H1 (cell line): Measurements from ENCODE around the gene MYO16. TPM values are rescaled to one million over a fixed set of nuclear protein-coding genes. Genes with fewer than 3 reads are reported as not detected.

Source experiments
- CTCF ChIA-PET: fragments of 300-600 bp; sonication (Branson Sonifier 250); formaldehyde crosslinking; loops from one replicate; lab custom pipeline; 2021; ENCODE audit not compliant: partially characterized antibody; lab: Charles Lee
- POLR2A ChIA-PET: fragments of 300-600 bp; sonication (Branson Sonifier 250); formaldehyde crosslinking; loops from one replicate; lab custom pipeline; 2021; ENCODE audit warnings: inconsistent platforms; ENCODE audit not compliant: partially characterized antibody; lab: Charles Lee
- DNase-seq, 2 experiments: peaks; one replicate each; pipeline versions ENCODE4 v3.0.0 to v3.0.0-alpha.2; 2010 to 2022; ENCODE audit warnings: low spot score in 2 of 2, low read depth in 1 of 2, mixed read lengths in 1 of 2
- FAIRE-seq: peaks from 2 replicates; lab custom pipeline; 2011; peaks lifted over from hg19 to GRCh38; lab: Jason Lieb, UNC
- H2AFZ ChIP-seq: 2 replicates; pipeline ENCODE4 v1.8.1; 2012; ENCODE audit warnings: low read length, inconsistent platforms
- H2AK5ac ChIP-seq: 2 replicates; pipeline ENCODE4 v1.6.1; 2013; ENCODE audit warnings: low read depth, low read length
- H2BK120ac ChIP-seq: replicated peaks from 2 replicates; pipeline ENCODE3; 2013; ENCODE audit warnings: low read depth, low read length, inconsistent platforms
- H2BK12ac ChIP-seq: 2 replicates; pipeline ENCODE4 v1.6.1; 2013; ENCODE audit warnings: low read depth, low read length
- H2BK15ac ChIP-seq: 2 replicates; pipeline ENCODE4 v1.6.1; 2013; ENCODE audit warnings: low read length
- H2BK20ac ChIP-seq: 2 replicates; pipeline ENCODE4 v1.6.1; 2013; ENCODE audit warnings: low read length
- H2BK5ac ChIP-seq: 2 replicates; pipeline ENCODE4 v1.6.1; 2013; ENCODE audit warnings: low read depth, low read length
- H3K14ac ChIP-seq: 2 replicates; pipeline ENCODE4 v1.6.1; 2013; ENCODE audit warnings: inconsistent platforms; ENCODE audit not compliant: insufficient read length
- H3K18ac ChIP-seq: 2 replicates; pipeline ENCODE4 v1.6.1; 2013; ENCODE audit warnings: low read length; ENCODE audit errors: extremely low read depth
- H3K23ac ChIP-seq: 2 replicates; pipeline ENCODE4 v1.6.1; 2013; ENCODE audit warnings: inconsistent platforms; ENCODE audit not compliant: insufficient read length
- H3K23me2 ChIP-seq: 2 replicates; pipeline ENCODE4 v1.6.1; 2013; ENCODE audit warnings: low read depth, low read length
- H3K27ac ChIP-seq: 2 replicates; pipeline ENCODE4 v1.6.1; 2011; ENCODE audit warnings: low read depth, low read length, inconsistent platforms
- H3K27me3 ChIP-seq, 4 experiments: replicated peaks in 1 of 4; 1 replicate in 1 of 4; 2 replicates in 3 of 4; pipeline versions ENCODE4 v1.6.1 to v1.8.1; 2011 to 2013; ENCODE audit warnings: low read length in 3 of 4, mild to moderate bottlenecking in 3 of 4, inconsistent platforms in 2 of 4, mixed read lengths in 2 of 4, moderate library complexity in 1 of 4; ENCODE audit not compliant: control insufficient read depth in 3 of 4, insufficient read depth in 3 of 4; ENCODE audit errors: extremely low read depth in 1 of 4
- H3K36me3 ChIP-seq, 4 experiments: 2 replicates each; pipeline versions ENCODE4 v1.6.1 to v1.8.1; 2011 to 2013; ENCODE audit warnings: mild to moderate bottlenecking in 4 of 4, low read length in 3 of 4, moderate library complexity in 2 of 4, control low read depth in 1 of 4, inconsistent platforms in 1 of 4; ENCODE audit not compliant: insufficient read depth in 4 of 4, control insufficient read depth in 2 of 4
- H3K4ac ChIP-seq: replicated peaks from 2 replicates; pipeline ENCODE3; 2013; ENCODE audit warnings: low read length, low read depth, mixed read lengths, inconsistent platforms; ENCODE audit not compliant: insufficient read length
- H3K4me1 ChIP-seq, 4 experiments: replicated peaks in 1 of 4; 1 replicate in 1 of 4; 2 replicates in 3 of 4; pipeline versions ENCODE4 v1.6.1 to v1.8.1; 2011 to 2013; ENCODE audit warnings: low read length in 3 of 4, inconsistent platforms in 2 of 4, mixed read lengths in 1 of 4; ENCODE audit not compliant: insufficient read depth in 4 of 4, control insufficient read depth in 3 of 4
- H3K4me2 ChIP-seq, 2 experiments: 2 replicates each; pipeline versions ENCODE4 v1.6.1 to v1.8.1; 2011 to 2013; ENCODE audit warnings: low read depth in 2 of 2, low read length in 2 of 2, control low read depth in 1 of 2, inconsistent platforms in 1 of 2, mild to moderate bottlenecking in 1 of 2; ENCODE audit not compliant: insufficient read depth in 1 of 2
- H3K4me3 ChIP-seq, 4 experiments: fragments of 200-600, 300-600 bp in 1 of 4; sonication (generic), shearing (Covaris generic), sonication (Bioruptor Twin) in 1 of 4; 2 replicates each; pipeline versions ENCODE4 v1.5.1 to v1.8.1; 2011 to 2016; ENCODE audit warnings: low read length in 4 of 4, low read depth in 3 of 4, control low read depth in 2 of 4, inconsistent platforms in 2 of 4, mild to moderate bottlenecking in 2 of 4, mixed read lengths in 1 of 4, moderate library complexity in 1 of 4; ENCODE audit not compliant: insufficient read depth in 2 of 4; ENCODE audit errors: extremely low read depth in 1 of 4
- H3K56ac ChIP-seq: replicated peaks from 2 replicates; pipeline ENCODE3; 2013; ENCODE audit warnings: low read depth, mild to moderate bottlenecking, mixed read lengths, low read length, inconsistent platforms; ENCODE audit not compliant: insufficient read length
- H3K79me1 ChIP-seq: 2 replicates; pipeline ENCODE4 v1.6.1; 2013; ENCODE audit warnings: low read depth, low read length, control low read depth
- H3K79me2 ChIP-seq, 2 experiments: 2 replicates each; pipeline versions ENCODE4 v1.6.1 to v1.8.1; 2012 to 2013; ENCODE audit warnings: low read length in 2 of 2, mild to moderate bottlenecking in 2 of 2, inconsistent platforms in 1 of 2; ENCODE audit not compliant: insufficient read depth in 2 of 2, control insufficient read depth in 1 of 2
- H3K9ac ChIP-seq, 4 experiments: replicated peaks in 1 of 4; 1 replicate in 1 of 4; 2 replicates in 3 of 4; pipeline versions ENCODE4 v1.6.1 to v1.8.1; 2011 to 2013; ENCODE audit warnings: low read depth in 3 of 4, low read length in 3 of 4, control low read depth in 2 of 4, mild to moderate bottlenecking in 2 of 4, moderate library complexity in 2 of 4, inconsistent platforms in 1 of 4; ENCODE audit errors: extremely low read depth in 1 of 4
- H3K9me3 ChIP-seq, 2 experiments: 2 replicates each; pipeline versions ENCODE4 v1.6.1 to v1.8.1; 2012 to 2013; ENCODE audit warnings: mild to moderate bottlenecking in 2 of 2, moderate library complexity in 2 of 2, control low read depth in 1 of 2, inconsistent platforms in 1 of 2, low read depth in 1 of 2, low read length in 1 of 2, mixed read lengths in 1 of 2; ENCODE audit not compliant: insufficient read depth in 2 of 2
- H4K20me1 ChIP-seq, 2 experiments: replicated peaks in 1 of 2; 2 replicates each; pipeline versions ENCODE3 to v1.8.1; 2011 to 2013; ENCODE audit warnings: inconsistent platforms in 2 of 2, low read length in 2 of 2, mild to moderate bottlenecking in 1 of 2; ENCODE audit not compliant: insufficient read depth in 2 of 2, control insufficient read depth in 1 of 2
- H4K5ac ChIP-seq: 2 replicates; pipeline ENCODE4 v1.6.1; 2013; ENCODE audit warnings: low read length, low read depth, mixed read lengths, inconsistent platforms; ENCODE audit not compliant: insufficient read length
- H4K8ac ChIP-seq: 2 replicates; pipeline ENCODE4 v1.8.0; 2013; ENCODE audit warnings: mild to moderate bottlenecking, moderate library complexity, low read length, inconsistent platforms; ENCODE audit not compliant: insufficient read depth; ENCODE audit errors: extremely low read depth
- H4K91ac ChIP-seq: replicated peaks from 2 replicates; pipeline ENCODE3; 2013; ENCODE audit warnings: low read length, mixed read lengths, inconsistent platforms; ENCODE audit not compliant: insufficient read length
- ATF2 ChIP-seq: IDR thresholded peaks from 2 replicates; pipeline ENCODE4 v1.6.1; 2012; ENCODE audit warnings: low read length, inconsistent platforms
- CBX5 ChIP-seq: fragments of 300-800, 300-1000 bp; sonication (generic); IDR thresholded peaks from 2 replicates; pipeline ENCODE4 v1.7.1; 2016; ENCODE audit warnings: antibody characterized with exemption, low read length, low read depth
- CHD1 ChIP-seq: IDR thresholded peaks from 2 replicates; pipeline ENCODE4 v1.6.1; 2012; ENCODE audit warnings: low read depth, low read length, improper control_type of control experiment
- E2F6 ChIP-seq: IDR thresholded peaks from 2 replicates; pipeline ENCODE4 v1.6.1; 2012; ENCODE audit warnings: inconsistent platforms
- EZH2 ChIP-seq: fragments of 200-600 bp; sonication (generic); IDR thresholded peaks from 2 replicates; pipeline ENCODE4 v1.7.1; 2012; ENCODE audit warnings: low read depth, mild to moderate bottlenecking, moderate library complexity, low read length, inconsistent platforms; ENCODE audit not compliant: severe bottlenecking
- JUN ChIP-seq: IDR thresholded peaks from 2 replicates; pipeline ENCODE4 v1.6.1; 2011; ENCODE audit warnings: low read depth, mild to moderate bottlenecking, improper control_type of control experiment, low read length
- JUND ChIP-seq: IDR thresholded peaks from 2 replicates; pipeline ENCODE4 v1.6.1; 2011; ENCODE audit warnings: mild to moderate bottlenecking, improper control_type of control experiment, low read length
- POLR2A ChIP-seq, 2 experiments: IDR thresholded peaks; 1 replicate in 1 of 2; 2 replicates in 1 of 2; pipeline ENCODE4 v1.6.1; 2011; ENCODE audit warnings: low read depth in 2 of 2, low read length in 2 of 2, mild to moderate bottlenecking in 2 of 2; ENCODE audit errors: control extremely low read depth in 1 of 2
- RBBP5 ChIP-seq: IDR thresholded peaks from 2 replicates; pipeline ENCODE4 v1.7.1; 2012; ENCODE audit warnings: low read depth, mild to moderate bottlenecking, inconsistent platforms, low read length, moderate library complexity, borderline replicate concordance
- RNF2 ChIP-seq: fragments of 200-900, 300-1000 bp; sonication (generic); IDR thresholded peaks from 2 replicates; pipeline ENCODE4 v1.7.1; 2016; ENCODE audit warnings: borderline replicate concordance, low read depth, mild to moderate bottlenecking, antibody characterized with exemption, low read length; ENCODE audit not compliant: poor library complexity, severe bottlenecking; ENCODE audit errors: missing control alignments
- SP4 ChIP-seq: IDR thresholded peaks from 2 replicates; pipeline ENCODE4 v1.6.1; 2012; ENCODE audit warnings: low read length, inconsistent platforms
- TCF12 ChIP-seq: IDR thresholded peaks from 2 replicates; pipeline ENCODE4 v1.6.1; 2011; ENCODE audit warnings: low read depth, mild to moderate bottlenecking, low read length
- WGBS, 2 experiments: shearing (Covaris generic) in 1 of 2; methylation state at CpG; one replicate each; pipeline versions ENCODE4 v1.1.6 to v1.1.7; 2013 to 2015; ENCODE audit warnings: low lambda C conversion rate in 2 of 2, mixed read lengths in 2 of 2, inconsistent platforms in 1 of 2, low coverage in 1 of 2, missing lambda C conversion rate in 1 of 2; ENCODE audit not compliant: insufficient replicate concordance in 2 of 2, insufficient coverage in 1 of 2, insufficient read length in 1 of 2; ENCODE audit errors: extremely low coverage in 1 of 2, missing lambda C conversion rate in 1 of 2; 5-methylcytosine and 5-hydroxymethylcytosine counted together
- polyA plus RNA-seq, 7 experiments: library from polyadenylated mRNA; depleted of rRNA in 3 of 7; stranded (reverse) in 5 of 7; unstranded in 2 of 7; fragments of >200 nt in 5 of 7; fragments of 200-250 nt in 2 of 7; gene quantifications; 1 replicate in 5 of 7; 2 replicates in 1 of 7; 4 replicates in 1 of 7; pipeline versions ENCODE4 v1.2.1 to v1.2.3, GENCODE V29; 2011 to 2013; ENCODE audit warnings: missing spikeins in 2 of 7, mixed read lengths in 2 of 7
- total RNA-seq: library from RNA; stranded (reverse); fragmentation: NEBNext Ultra II Directional; extraction: Animal tissue kit (Norgen Biotek cat#: 25700); gene quantifications from 2 replicates; pipeline ENCODE4 v1.2.1, GENCODE V29; 2021

Gene MYO16
- total and polyA plus RNA-seq, 2 of the 8 experiments (the other 6 are each of a cell fraction or from before 2014, with no cell fraction given), result 0.02 to 0.22 TPM

GRCh38 chr13:109253316-109253715 is 623.9 kb downstream of the MYO16 start:
- Histone ChIP-seq H2BK120ac (no peak overlapping the region), H3K18ac (no peak overlapping the region), H4K8ac (no peak overlapping the region; the same call in 1 of the 2 replicates), H3K79me2 (no peaks in the 10 kb centered on the region), H3K23me2 (no peaks in the 10 kb centered on the region; the same call in 1 of the 2 replicates), H3K27ac (no peak overlapping the region), H2AFZ (0 out of 2 replicates have a peak overlapping the region, but pooled peaks have one; percentile 35), H2BK5ac (no peak overlapping the region), H3K36me3 (no peaks in the 10 kb centered on the region), H3K56ac (no peak overlapping the region), H3K4me1 (no peaks in the 10 kb centered on the region; a peak in 1 of 7 replicates), H3K4me3 (no peak overlapping the region), H3K4me2 (no peak overlapping the region), H2BK15ac (no peak overlapping the region), H2BK12ac (no peak overlapping the region), H4K91ac (no peak overlapping the region), H4K5ac (no peak overlapping the region), H3K4ac (no peak overlapping the region), H2AK5ac (no peak overlapping the region), H2BK20ac (no peak overlapping the region), H3K9ac (no peak overlapping the region), H3K23ac (no peak overlapping the region), H3K79me1 (no peaks in the 10 kb centered on the region), H3K27me3 (no peaks in the 10 kb centered on the region), H3K9me3 (peaks cover 0 to 2% of the 10 kb centered on the region in 2 experiments; a peak in 1 of 4 replicates), H4K20me1 (no peaks in the 10 kb centered on the region), H3K14ac (no peak overlapping the region)
- ChIA-PET POLR2A (no interaction called here), CTCF (interaction anchor here (0.6 to 0.7 kb wide), 2 partner anchors 63 to 105 kb away, joined by 3 read pairs; no protein-coding TSS in a partner anchor)
- DNase-seq (no peak), FAIRE-seq (no peak)
- WGBS, 2 experiments, result 100% methylated on average over 1 of the region's 1 CpG; no CpG with 5 or more reads in 1 of the 2 experiments
- TF ChIP-seq JUND, result no peak
- no peak for TF ChIP-seq POLR2A (IDR thresholded peaks at IDR 0.05; ENCODE audit: control extremely low read depth in 1 of 2, low read depth in 2 of 2, low read length in 2 of 2)
- no peak for TF ChIP-seq SP4
- TF ChIP-seq RNF2, result no peak
- TF ChIP-seq ATF2, result no peak
- TF ChIP-seq RBBP5, result no peak
- no peak for TF ChIP-seq E2F6
- no peak for TF ChIP-seq CBX5
- no peak for TF ChIP-seq JUN
- TF ChIP-seq CHD1, result no peak
- no peak for TF ChIP-seq TCF12
- TF ChIP-seq EZH2, result no peak
